ENCODE measurements around the gene GNG7.
"Not testable (repeated sequence)": the region's sequence is repeated elsewhere in the genome, so short reads cannot be mapped to it uniquely, and the experiment has no call there.

The GNG7 gene

DNA sequence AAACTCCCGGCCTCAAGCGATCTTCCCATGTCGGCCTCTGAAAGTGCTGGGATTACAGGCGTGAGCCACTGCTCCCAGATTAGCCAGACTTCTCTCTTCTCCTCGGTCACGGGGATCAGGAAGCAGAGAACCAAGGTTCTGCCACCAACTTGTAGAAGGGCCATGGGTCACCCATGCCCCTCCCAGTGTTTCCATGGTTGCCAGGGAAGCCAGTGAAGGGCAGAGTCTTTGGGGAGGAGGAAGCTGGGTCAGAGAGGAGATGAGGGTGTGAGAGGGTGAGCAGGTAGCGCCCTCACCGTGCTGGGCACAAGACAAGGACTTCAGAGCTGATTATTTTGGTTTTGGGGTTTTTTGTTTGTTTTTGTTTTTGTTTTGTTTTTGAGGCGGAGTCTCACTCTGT is 77.1 kb downstream of the GNG7 start:
- ATAC-seq, result no peak
- TF ChIP-seq, protein P1, sequence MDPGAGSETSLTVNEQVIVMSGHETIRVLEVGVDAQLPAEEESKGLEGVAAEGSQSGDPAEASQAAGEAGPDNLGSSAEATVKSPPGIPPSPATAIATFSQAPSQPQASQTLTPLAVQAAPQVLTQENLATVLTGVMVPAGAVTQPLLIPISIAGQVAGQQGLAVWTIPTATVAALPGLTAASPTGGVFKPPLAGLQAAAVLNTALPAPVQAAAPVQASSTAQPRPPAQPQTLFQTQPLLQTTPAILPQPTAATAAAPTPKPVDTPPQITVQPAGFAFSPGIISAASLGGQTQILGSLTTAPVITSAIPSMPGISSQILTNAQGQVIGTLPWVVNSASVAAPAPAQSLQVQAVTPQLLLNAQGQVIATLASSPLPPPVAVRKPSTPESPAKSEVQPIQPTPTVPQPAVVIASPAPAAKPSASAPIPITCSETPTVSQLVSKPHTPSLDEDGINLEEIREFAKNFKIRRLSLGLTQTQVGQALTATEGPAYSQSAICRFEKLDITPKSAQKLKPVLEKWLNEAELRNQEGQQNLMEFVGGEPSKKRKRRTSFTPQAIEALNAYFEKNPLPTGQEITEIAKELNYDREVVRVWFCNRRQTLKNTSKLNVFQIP (CRISPR knock-in tag; IDR thresholded peaks at IDR 0.05; ENCODE audit: borderline replicate concordance, low read depth), result no peak
- TF ChIP-seq ZNF565 (CRISPR knock-in tag; conservative IDR thresholded peaks at IDR 0.05; ENCODE audit: low read depth), result no peak
- TF ChIP-seq, protein P2, sequence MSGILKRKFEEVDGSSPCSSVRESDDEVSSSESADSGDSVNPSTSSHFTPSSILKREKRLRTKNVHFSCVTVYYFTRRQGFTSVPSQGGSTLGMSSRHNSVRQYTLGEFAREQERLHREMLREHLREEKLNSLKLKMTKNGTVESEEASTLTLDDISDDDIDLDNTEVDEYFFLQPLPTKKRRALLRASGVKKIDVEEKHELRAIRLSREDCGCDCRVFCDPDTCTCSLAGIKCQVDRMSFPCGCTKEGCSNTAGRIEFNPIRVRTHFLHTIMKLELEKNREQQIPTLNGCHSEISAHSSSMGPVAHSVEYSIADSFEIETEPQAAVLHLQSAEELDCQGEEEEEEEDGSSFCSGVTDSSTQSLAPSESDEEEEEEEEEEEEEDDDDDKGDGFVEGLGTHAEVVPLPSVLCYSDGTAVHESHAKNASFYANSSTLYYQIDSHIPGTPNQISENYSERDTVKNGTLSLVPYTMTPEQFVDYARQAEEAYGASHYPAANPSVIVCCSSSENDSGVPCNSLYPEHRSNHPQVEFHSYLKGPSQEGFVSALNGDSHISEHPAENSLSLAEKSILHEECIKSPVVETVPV (CRISPR knock-in tag; IDR thresholded peaks at IDR 0.05), result no peak
- no peak for TF ChIP-seq OSR1 (CRISPR knock-in tag; IDR thresholded peaks at IDR 0.05)
- TF ChIP-seq ZNF8 (CRISPR knock-in tag; IDR thresholded peaks at IDR 0.05), result no peak

DNA sequence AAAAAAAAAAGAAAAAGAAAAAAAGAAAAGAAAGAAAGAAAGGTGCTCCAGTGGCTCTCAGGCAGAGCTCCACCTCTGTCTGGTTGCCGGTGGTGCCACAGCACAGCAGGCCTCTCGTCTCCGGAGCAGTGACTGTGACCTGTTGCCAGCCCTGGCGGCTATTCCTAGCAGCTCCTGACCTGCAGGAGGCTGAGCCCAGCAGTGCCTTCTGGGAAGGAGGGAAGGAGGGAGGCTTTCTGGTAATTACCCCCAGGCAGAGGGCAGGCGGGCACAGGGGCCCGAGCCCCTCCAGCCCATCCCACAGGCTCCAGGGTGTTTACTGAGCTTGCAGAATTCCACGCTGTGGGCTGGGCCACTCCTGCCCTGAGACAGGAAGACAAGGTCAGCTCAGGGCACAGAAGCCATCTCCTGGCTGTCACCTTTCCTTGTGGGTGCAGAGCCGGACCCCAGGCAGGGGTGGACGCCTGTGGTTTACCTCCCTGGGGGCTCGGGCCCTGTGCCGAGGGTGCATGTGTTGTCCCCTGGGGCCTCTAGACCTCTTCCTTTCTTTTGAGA is 77.9 kb downstream of the GNG7 start:
- ATAC-seq, result peak; percentile 26; the same call in 2 of the 3 replicates
- no peak for TF ChIP-seq SNAI2 (CRISPR knock-in tag; IDR thresholded peaks at IDR 0.05)
- TF ChIP-seq ZC3H10 (CRISPR knock-in tag; IDR thresholded peaks at IDR 0.05), result no peak
- no peak for TF ChIP-seq ARNTL (CRISPR knock-in tag; IDR thresholded peaks at IDR 0.05; ENCODE audit: borderline replicate concordance, low read depth)
- TF ChIP-seq, protein P2 (CRISPR knock-in tag; IDR thresholded peaks at IDR 0.05), result no peak
- TF ChIP-seq PPARA (CRISPR knock-in tag; IDR thresholded peaks at IDR 0.05; ENCODE audit: borderline replicate concordance), result no peak
- TF ChIP-seq OSR1 (CRISPR knock-in tag; IDR thresholded peaks at IDR 0.05), result no peak
- no peak for TF ChIP-seq ZFP30 (CRISPR knock-in tag; IDR thresholded peaks at IDR 0.05)
- no peak for TF ChIP-seq TCF4 (CRISPR knock-in tag; IDR thresholded peaks at IDR 0.05; ENCODE audit: borderline replicate concordance)
- TF ChIP-seq BACH2 (CRISPR knock-in tag; IDR thresholded peaks at IDR 0.05; ENCODE audit: borderline replicate concordance), result no peak
- no peak for TF ChIP-seq ZNF8 (CRISPR knock-in tag; IDR thresholded peaks at IDR 0.05)

DNA sequence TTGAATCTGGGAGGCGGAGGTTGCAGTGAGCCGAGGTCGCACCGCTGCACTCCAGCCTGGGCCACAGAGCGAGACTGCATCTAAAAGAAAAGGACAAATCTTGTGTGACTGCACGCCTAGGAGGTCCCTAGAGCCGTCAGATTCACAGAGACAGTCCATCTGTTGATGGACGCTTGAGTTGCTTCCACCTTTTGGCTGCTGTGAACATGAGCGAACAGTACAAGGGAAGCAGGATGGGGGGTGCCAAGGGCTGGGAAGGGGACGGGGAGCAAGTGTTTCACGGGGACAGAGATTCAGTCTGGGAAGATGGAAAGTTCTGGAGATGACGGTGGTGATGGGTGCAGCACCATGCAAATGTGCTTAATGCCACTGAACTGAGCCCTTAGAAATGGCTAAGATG is 78.7 kb downstream of the GNG7 start:
- TF ChIP-seq ARNTL (CRISPR knock-in tag; IDR thresholded peaks at IDR 0.05; ENCODE audit: borderline replicate concordance, low read depth) (no peak), ZFP3 (CRISPR knock-in tag; IDR thresholded peaks at IDR 0.05) (no peak), ZC3H10 (CRISPR knock-in tag; IDR thresholded peaks at IDR 0.05) (no peak), ZNF565 (CRISPR knock-in tag; conservative IDR thresholded peaks at IDR 0.05; ENCODE audit: low read depth) (no peak), ESRRG (CRISPR knock-in tag; IDR thresholded peaks at IDR 0.05) (no peak), ZNF70 (CRISPR knock-in tag; IDR thresholded peaks at IDR 0.05) (no peak), ZFP30 (CRISPR knock-in tag; IDR thresholded peaks at IDR 0.05) (no peak), RARB (CRISPR knock-in tag; IDR thresholded peaks at IDR 0.05) (no peak), TCF4 (CRISPR knock-in tag; IDR thresholded peaks at IDR 0.05; ENCODE audit: borderline replicate concordance) (no peak), GLIS3 (CRISPR knock-in tag; IDR thresholded peaks at IDR 0.05) (no peak), CSDC2 (CRISPR knock-in tag; IDR thresholded peaks at IDR 0.05) (no peak), OSR1 (CRISPR knock-in tag; IDR thresholded peaks at IDR 0.05) (no peak)
- TF ChIP-seq, protein P3, sequence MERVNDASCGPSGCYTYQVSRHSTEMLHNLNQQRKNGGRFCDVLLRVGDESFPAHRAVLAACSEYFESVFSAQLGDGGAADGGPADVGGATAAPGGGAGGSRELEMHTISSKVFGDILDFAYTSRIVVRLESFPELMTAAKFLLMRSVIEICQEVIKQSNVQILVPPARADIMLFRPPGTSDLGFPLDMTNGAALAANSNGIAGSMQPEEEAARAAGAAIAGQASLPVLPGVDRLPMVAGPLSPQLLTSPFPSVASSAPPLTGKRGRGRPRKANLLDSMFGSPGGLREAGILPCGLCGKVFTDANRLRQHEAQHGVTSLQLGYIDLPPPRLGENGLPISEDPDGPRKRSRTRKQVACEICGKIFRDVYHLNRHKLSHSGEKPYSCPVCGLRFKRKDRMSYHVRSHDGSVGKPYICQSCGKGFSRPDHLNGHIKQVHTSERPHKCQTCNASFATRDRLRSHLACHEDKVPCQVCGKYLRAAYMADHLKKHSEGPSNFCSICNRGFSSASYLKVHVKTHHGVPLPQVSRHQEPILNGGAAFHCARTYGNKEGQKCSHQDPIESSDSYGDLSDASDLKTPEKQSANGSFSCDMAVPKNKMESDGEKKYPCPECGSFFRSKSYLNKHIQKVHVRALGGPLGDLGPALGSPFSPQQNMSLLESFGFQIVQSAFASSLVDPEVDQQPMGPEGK (CRISPR knock-in tag; IDR thresholded peaks at IDR 0.05; ENCODE audit: borderline replicate concordance), result no peak
- TF ChIP-seq, protein P4, sequence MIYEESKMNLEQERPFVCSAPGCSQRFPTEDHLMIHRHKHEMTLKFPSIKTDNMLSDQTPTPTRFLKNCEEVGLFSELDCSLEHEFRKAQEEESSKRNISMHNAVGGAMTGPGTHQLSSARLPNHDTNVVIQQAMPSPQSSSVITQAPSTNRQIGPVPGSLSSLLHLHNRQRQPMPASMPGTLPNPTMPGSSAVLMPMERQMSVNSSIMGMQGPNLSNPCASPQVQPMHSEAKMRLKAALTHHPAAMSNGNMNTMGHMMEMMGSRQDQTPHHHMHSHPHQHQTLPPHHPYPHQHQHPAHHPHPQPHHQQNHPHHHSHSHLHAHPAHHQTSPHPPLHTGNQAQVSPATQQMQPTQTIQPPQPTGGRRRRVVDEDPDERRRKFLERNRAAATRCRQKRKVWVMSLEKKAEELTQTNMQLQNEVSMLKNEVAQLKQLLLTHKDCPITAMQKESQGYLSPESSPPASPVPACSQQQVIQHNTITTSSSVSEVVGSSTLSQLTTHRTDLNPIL (CRISPR knock-in tag; IDR thresholded peaks at IDR 0.05; ENCODE audit: low read depth), result no peak
- no peak for ATAC-seq

DNA sequence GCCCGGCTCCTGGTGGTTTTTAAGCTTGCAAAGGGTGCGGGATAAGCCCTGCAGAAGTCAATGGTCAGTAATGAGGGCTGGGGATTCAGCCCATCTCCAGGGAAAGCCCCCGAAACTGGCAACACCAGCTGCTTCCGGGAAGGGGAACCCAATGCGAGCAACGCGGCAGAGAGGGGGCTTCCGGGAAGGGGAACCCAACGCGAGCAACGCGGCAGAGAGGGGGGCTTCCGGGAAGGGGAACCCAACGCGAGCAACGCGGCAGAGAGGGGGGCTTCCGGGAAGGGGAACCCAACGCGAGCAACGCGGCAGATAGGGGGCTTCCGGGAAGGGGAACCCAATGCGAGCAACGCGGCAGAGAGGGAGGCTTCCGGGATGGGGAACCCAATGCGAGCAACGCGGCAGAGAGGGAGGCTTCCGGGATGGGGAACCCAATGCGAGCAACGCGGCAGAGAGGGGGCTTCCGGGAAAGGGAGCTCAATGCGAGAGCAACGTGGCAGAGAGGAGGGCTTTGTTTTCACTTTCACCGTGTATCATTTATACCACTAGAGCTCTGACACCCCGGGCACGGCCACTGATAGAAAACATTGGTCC is 80.0 kb downstream of the GNG7 start:
- ATAC-seq, result not testable (repeated sequence)
